HT1080 (cell line): ENCODE data around the gene CROCC2. TPM values are rescaled to one million over a fixed set of nuclear protein-coding genes. Genes with fewer than 3 reads are reported as not detected.
"Not testable (repeated sequence)": the region's sequence is repeated elsewhere in the genome, so short reads cannot be mapped to it uniquely, and the experiment has no call there.

ENCODE experiments used
- DNase-seq: peaks from one replicate; pipeline ENCODE4 v3.0.0-alpha.2; 2015; ENCODE audit warnings: low read depth
- total RNA-seq: library from RNA; depleted of rRNA; stranded (reverse); fragments of >200 nt; shearing (Covaris generic); gene quantifications from 2 replicates; pipeline ENCODE4 v1.2.3, GENCODE V29; 2014

CROCC2 gene
- total RNA-seq, 1 experiment from 2014 or later, result not detected

DNA sequence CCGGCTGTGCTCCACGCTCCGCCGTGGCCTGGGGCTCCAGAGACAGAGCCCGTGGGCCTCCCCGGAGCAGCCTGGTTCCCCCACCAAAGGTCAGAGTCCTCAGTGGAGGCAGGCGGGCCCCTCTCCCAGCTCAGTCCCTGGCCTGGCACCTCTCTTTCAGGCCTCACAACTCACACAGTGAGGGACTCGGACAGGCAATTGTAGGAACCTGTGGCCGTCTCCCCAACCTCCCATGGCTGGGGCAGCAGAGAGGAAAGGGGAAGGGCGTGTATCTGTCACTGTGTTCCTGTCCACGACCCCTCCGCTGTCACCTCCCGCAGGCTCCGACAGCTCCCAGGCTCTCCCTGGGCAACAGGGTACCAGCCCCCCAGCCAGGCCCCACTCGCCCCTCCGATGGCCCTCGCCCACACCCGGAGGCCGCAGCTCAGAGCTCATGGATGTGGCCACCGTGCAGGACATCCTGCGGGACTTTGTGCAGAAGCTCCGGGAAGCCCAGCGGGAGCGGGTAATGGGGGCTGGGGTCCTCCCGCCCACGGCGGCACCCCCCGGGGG is 59.8 kb downstream of the CROCC2 start:
- DNase-seq, result no peak

GRCh38 chr2:240966457-240966905 is 60.3 kb downstream of the CROCC2 start:
- DNase-seq, result no peak

DNA sequence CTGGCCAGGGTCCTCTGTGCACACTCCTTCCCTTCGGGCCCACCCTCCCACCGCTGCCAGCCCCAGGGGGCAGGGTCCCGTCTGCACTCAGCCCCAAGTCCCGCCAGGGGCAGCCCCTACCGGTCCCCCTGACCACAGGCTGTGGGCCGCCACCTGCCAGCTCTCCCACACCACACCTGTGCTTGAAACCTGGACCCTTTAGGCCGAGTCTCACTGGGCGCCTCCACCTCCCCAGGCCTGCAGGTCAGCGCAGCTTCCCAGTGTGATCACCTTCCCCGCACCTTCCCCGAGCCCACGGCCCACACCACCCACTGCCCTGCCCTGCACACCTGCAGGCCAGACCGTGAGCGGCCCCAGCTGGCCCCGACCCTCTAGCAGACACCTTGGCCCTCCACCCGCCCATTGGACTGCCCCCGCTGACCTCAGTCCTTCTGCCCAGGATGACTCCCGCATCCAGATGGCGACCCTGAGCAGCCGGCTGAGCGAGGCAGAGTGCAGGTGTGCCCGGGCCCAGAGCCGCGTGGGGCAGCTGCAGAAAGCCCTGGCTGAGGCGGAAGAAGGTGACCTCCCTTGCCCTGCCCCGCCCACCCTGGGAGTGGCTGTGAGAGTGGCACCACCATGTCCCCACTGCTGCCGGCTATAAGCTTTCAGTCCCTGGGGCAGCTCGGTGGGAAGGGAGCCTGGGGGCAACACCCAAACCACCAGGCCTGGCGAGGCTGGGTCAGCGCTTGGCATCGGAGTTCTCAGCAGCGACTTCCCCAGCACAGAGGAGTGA is 61.0 kb downstream of the CROCC2 start:
- DNase-seq, result no peak

GRCh38 chr2:240967681-240968621 is 61.8 kb downstream of the CROCC2 start:
- DNase-seq, result no peak

DNA sequence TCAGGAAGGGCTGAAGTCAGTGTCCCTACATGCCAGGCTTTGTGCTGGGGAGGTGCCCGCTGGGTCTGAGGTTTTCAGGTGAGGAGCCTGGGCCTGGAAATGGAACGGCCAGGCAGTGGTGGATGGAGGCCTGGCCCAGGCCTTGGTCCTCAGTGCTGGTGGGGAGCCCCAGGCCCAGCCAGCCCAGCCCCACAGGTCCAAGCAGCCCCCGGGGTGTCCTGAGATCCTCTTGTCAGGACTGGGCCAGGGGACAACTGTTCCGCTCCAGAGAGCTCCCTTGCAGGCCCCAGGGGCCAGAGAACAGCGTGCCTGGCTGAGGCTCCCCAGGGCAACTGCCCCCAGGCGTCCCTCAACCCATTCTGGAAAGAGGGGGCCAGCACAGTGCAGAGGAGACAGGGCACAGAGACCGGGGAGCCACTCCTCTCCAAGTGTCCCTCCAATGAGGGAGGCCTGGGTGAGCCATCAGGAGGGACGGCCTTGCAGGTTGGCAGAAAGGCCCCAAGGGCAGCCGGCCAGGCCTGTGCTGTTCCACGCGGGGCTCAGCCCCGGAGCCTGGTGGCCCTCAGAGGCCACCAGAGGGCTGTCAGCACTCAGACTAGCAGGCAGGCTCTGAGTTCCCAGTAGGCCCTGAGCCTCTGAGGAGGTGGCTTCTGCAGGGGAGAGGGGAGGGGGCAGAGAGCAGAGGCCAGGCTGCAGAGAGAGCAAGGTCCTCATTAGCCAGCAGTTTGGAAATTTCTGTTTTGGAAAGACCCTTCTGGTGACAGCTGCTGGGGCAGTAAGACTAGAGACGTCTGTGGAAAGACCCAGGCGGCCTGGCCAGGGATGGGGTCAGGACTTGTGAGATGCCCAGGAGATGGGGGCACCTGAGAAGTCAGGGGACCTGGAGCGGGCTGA is 62.8 kb downstream of the CROCC2 start:
- no peak for DNase-seq

- no peak for DNase-seq
These were observed 64.0 kb downstream of the CROCC2 start for GRCh38 chr2:240970104-240970503.

DNA sequence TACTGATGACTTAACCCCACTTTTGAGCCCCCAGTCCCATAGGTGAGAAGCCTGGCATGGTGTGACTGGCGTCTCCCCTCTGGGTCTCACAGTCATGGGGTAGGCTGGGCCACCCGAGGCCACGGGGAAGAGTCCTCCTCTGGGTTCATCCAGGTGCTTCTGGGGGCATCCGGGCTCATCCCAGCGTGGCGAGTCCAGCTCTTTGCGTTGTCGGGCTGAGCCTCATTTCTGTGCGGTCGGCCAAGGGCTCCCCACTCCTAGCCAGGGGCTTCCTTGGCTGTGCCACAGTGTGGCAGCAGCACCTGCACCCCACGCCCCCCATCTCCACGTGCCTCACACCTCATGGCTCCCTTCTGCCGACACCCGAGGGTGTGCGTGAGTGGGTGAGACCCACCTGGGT is 64.7 kb downstream of the CROCC2 start:
- DNase-seq, result no peak

GRCh38 chr2:240972201-240972600 is 66.1 kb downstream of the CROCC2 start:
- DNase-seq, result no peak

DNA sequence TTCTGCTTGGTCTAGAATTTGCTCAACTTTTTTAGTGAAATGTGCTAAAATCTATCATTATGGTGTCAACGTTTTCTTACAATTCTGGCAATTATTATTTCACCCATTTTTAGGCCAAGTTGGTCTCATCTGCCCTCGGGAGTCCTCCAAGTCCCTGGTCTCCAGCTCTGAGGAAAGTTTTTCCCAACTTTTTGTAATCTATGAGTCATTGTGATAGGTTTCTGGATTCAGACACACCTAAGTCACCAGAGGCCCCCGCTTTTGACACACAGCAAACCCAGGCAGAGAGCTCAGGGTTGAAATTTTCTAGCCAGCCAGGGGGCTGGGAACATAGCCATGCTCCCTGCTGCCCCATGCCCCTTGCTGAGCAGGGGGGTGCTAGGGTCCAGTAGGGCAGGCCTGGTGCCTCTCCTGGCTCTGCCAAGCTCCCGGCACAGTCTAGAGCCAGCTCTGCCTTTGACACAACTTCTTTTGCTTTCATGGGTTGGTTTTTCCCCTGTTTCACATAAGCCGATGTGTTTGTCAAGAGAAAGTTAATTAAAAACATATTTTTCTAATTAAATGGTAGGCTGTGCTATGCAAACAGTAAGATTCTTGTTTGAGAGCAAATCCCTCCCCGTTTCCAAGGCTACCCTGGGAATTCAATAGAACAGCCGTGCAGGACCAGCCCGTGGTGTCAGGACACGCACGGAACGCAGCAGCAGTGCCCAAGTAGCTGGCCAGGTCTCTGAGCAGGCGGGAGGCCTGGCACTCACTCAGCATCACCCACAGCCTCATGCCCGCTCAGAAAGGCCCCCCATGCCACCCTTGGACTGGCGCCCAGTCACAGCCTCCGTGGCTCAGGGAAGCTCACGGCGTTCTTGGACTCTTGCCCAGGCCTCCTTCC is 66.7 kb downstream of the CROCC2 start:
- no peak for DNase-seq

GRCh38 chr2:240974771-240975572 is 68.8 kb downstream of the CROCC2 start:
- peak; percentile 19 for DNase-seq

DNA sequence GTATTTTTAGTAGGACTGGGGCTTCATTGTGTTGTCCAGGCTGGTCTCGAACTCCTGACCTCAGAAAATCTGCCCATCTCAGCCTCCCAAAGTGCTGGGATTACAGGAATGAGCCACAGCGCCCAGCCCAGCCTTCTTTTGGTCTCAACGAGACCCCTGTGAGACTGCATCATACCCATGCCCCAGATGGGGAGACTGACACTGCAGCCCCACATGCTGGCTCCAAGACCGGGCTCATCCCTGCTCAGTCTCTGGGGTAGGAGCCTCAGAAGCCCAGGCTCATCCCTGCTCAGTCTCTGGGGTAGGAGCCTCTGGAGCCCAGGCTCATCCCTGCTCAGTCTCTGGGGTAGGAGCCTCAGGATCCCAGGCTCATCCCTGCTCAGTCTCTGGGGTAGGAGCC is 69.8 kb downstream of the CROCC2 start:
- not testable (repeated sequence) for DNase-seq

DNA sequence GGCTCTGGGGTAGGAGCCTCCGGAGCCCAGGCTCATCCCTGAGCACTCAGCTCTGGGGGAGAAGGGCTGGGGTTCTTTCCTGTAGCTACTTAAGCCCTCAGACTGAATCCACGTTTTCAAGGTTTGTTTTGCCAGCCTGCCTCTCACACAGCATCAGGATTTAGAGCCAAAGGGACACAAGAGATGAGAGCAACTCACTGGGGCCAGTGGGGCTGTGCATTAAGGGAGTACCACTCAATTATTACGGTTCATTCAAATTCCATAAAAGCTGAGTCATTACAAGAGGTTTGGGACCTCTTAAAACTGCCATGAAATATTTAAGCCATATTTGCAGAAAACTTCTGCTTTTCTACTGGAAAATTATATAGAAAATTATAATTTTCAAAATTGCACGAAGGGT is 75.1 kb downstream of the CROCC2 start:
- no peak for DNase-seq

DNA sequence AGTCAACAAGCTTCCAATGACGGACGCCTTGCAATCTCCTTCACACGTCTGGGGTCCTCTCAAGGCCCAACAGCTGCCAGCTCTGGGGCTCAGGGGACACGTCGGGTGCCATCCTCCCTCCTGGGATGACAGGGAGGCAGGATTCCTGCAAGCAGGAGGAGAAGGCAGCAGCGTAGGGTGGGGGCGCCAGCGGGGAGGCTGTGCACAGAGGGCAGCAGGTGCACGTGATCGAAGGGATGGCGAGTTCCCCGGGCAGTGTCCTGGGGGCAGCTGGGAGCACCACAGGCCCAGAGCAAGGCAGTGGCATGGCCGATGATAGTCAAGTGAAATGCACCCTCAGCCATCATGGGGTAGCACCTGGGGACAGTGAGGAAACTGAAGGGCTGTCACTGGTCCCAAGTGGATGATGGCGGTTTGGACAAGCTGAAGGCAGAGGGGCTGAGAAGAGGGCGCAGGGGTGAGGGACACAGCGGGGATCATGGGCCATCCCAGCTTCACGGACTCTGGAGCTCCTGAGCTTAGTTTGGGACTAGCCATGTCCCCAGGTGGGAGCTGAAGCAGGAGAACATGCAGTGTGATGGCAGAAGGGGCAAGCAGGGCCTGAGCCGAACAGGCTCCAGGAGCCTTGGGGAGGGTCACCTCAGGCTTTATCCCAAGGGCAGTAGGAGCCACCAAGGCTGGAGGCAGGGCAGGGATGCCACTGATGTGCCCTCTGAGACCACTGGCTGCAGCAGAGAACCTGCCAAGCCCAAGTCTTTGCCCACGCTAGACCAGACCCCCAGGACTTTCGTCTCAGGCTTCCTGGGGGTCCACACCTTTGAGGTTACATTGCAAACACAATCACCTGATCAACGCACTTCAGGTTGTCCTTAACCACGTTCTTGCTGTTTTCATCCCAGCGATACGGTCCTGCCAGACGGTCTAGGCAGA is 76.0 kb downstream of the CROCC2 start:
- DNase-seq, result no peak

DNA sequence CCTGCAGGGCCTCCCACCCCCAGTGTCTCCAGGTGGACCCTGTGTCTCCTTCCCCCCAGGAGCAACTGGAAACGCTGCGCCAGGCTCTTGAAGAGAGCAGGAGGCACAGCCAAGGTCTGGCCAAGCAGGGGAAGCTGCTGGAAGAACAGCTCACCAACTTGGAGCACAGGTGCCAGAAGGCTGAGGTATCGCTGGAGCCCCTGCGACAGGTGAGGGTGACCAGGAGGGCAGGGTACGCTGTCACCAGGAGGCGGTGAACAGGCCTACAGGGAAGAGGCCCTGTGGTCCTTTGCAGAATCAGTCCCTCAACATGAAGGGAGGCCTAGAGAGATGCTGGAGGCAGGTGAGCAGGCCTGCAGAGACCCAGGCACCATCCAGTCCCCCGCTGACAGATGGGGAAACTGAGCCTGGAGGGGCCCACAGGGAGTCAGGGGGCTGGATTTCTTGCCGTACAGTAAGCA is 76.7 kb downstream of the CROCC2 start:
- DNase-seq, result no peak

DNA sequence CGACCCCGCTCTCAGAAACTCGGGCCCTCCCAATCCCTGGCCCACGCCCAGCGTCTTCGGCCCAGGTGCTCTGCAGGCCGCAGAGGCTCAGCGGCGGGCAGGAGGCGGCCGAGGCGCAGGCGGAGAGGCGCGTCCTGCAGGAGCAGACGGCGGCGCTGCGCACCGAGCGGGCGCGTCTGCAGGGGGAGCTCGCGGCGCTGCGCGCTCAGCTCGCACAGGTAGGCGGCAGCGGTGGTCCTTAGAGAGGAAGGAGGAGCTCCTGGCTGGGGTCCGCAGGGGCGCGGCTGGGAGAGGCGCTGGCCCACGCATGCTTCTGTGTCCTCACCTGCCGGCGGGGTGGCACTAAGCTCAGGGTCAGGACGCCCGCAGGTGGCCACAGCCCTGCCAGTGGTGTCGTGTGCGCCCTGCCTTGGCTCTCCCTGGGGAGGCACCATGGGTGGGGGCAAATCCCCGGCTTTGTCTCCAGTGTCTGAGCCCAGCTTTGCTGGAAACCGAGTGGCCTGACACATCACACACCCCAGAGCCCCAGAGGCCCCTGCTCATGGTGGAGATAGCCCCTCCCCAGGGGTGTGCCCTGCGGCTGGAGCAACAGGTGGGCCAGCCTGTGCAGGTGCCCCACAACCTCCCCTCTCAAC is 77.3 kb downstream of the CROCC2 start:
- no peak for DNase-seq

DNA sequence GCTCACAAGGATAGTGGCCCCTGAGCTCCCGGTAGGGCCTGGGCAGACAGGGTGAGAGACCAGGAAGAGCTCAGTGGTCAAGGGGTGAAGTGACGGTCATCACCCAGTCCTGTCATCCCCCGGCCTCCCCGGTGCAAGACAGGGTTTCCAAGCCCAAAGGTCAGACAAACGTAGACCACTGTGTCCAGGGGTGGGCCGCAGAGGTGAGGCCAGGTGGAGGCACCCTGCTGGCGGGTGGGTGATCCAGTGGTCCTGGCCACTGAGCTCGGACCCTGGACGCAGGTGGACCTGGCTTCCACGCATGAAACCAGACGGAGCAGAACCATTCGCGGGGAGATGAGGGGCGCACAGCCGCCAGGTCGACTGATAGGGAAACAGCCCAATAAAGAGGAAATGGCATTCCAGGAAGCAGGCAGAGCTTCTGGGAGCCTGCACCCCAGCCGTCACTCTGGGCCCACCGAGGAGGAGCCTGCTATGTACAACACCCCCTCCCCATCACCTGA is 77.9 kb downstream of the CROCC2 start:
- no peak for DNase-seq
